Lower lobe of right lung (tissue), 2 donors: ENCODE results near the gene ATPAF2. TPM values are rescaled to one million over a fixed set of nuclear protein-coding genes. Genes with fewer than 3 reads are reported as not detected.

Experiments
- ATAC-seq, 2 donors: fragments of 200-7000 bp; cut with Tn5 transposase; one replicate each; pipeline ENCODE4 v1.9.1; 2020 to 2022; ENCODE audit warnings: mild to moderate bottlenecking in 2 of 2, moderate library complexity in 2 of 2
- DNase-seq: peaks from one replicate; pipeline ENCODE4 v3.0.0-alpha.2; 2020
- H3K27ac ChIP-seq: fragments of 200-600 bp; one replicate; pipeline ENCODE4 v1.8.0; 2022
- H3K27me3 ChIP-seq: fragments of 200-600 bp; one replicate; pipeline ENCODE4 v1.8.0; 2022; ENCODE audit warnings: low read depth
- H3K36me3 ChIP-seq: fragments of 200-600 bp; one replicate; pipeline ENCODE4 v1.8.0; 2022; ENCODE audit warnings: mild to moderate bottlenecking
- H3K4me1 ChIP-seq: fragments of 200-600 bp; one replicate; pipeline ENCODE4 v1.8.0; 2022
- H3K4me3 ChIP-seq: fragments of 200-600 bp; one replicate; pipeline ENCODE4 v1.8.0; 2022; ENCODE audit warnings: mild to moderate bottlenecking
- H3K9me3 ChIP-seq: fragments of 200-600 bp; one replicate; pipeline ENCODE4 v1.8.0; 2022
- intact Hi-C: fragments of 100-400 bp; cut with DNase I; formaldehyde crosslinking; loops from one replicate; pipeline ENCODE4 v1.11.0; 2022
- total RNA-seq: library from RNA; stranded (reverse); fragmentation: NEBNext Ultra II Directional; extraction: Animal tissue kit (Norgen Biotek cat#: 25700); gene quantifications from one replicate; pipeline ENCODE4 v1.2.1, GENCODE V29; 2021
- TF ChIP-seq, protein P1 (sequence below): fragments of 200-600 bp; IDR thresholded peaks from one replicate; pipeline ENCODE4 v1.8.0; 2022; ENCODE audit warnings: antibody characterized with exemption, mild to moderate bottlenecking
- donor health status: DM: no; HTN: yes; CAD: no; lungs with severe emphysema.

The ATPAF2 gene
- total RNA-seq, 1 donor from 2014 or later = 22.9 TPM

DNA sequence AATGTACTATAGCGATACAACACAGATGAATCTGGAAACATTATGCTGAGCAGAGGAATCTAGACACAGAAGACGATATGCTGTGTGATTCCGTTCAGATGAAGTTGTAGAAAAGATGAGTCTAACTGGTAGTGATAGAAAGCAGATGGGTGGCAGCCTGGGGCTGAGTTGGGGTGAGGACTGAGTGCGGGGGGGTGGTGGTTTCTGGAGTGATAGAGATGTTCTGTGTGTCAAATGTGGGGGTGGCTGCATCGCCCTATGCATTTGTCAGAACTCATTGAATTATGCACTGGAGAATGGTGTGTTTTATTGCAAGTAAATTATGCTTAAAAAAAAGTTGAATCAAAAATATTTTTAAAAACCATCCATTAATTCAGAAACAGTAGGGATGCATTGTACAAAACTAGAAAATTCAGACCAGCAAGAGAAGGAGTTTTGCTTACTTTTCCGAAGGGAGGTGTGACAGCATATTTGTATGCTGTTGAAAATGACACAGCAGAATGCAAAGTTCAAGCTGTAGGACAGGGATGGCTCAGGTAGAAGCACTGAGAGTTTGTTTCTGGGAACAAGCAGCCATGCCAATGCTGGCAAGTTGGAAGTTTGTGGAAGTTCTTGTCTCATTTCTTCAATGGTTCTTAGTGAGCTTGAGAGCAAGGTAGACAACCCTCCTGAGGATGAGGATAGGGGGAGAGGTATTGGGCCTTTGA is 35.8 kb upstream of the ATPAF2 start:
- TF ChIP-seq, protein P1, sequence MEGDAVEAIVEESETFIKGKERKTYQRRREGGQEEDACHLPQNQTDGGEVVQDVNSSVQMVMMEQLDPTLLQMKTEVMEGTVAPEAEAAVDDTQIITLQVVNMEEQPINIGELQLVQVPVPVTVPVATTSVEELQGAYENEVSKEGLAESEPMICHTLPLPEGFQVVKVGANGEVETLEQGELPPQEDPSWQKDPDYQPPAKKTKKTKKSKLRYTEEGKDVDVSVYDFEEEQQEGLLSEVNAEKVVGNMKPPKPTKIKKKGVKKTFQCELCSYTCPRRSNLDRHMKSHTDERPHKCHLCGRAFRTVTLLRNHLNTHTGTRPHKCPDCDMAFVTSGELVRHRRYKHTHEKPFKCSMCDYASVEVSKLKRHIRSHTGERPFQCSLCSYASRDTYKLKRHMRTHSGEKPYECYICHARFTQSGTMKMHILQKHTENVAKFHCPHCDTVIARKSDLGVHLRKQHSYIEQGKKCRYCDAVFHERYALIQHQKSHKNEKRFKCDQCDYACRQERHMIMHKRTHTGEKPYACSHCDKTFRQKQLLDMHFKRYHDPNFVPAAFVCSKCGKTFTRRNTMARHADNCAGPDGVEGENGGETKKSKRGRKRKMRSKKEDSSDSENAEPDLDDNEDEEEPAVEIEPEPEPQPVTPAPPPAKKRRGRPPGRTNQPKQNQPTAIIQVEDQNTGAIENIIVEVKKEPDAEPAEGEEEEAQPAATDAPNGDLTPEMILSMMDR = no peak
- Histone ChIP-seq H3K27me3 (peaks cover 7% of the 10 kb centered on the region), H3K9me3 (no peaks in the 10 kb centered on the region), H3K4me3 (no peak overlapping the region), H3K4me1 (no peaks in the 10 kb centered on the region), H3K36me3 (no peaks in the 10 kb centered on the region), H3K27ac (no peak overlapping the region)
- no peak for ATAC-seq
- no peak for DNase-seq
- intact Hi-C loops = no loop called here

DNA sequence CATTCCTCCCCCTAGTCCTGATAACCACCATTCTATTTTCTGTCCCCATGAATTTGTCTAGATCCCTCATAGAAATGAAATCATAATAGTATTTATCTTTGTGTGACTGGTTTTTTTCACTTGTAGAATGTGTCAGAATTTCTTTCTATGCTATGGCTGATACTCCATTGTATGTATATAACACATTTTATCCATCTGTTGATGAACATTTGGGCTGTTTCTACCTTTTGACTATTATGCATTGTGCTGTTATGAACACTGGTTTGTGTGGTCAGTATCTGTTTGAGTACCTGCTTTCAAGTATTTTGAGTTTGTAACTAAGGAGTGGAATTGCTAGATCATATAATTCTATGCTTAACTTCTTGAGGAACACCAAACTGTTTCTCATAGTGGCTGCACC is 32.8 kb upstream of the ATPAF2 start:
- intact Hi-C loops = no loop called here
- Histone ChIP-seq H3K4me3 (no peak overlapping the region), H3K27me3 (no peaks in the 10 kb centered on the region), H3K9me3 (no peaks in the 10 kb centered on the region), H3K4me1 (no peaks in the 10 kb centered on the region), H3K36me3 (peaks cover 4% of the 10 kb centered on the region), H3K27ac (no peak overlapping the region)
- DNase-seq = no peak
- ATAC-seq = no peak
- TF ChIP-seq, protein P1 = no peak

GRCh38 chr17:18070861-18071340 is 31.9 kb upstream of the ATPAF2 start:
- DNase-seq = no peak
- ATAC-seq = no peak
- no peak overlapping the region for H3K27ac ChIP-seq
- peaks cover 10% of the 10 kb centered on the region for H3K36me3 ChIP-seq
- H3K9me3 ChIP-seq = no peaks in the 10 kb centered on the region
- H3K4me1 ChIP-seq = no peaks in the 10 kb centered on the region
- no peaks in the 10 kb centered on the region for H3K27me3 ChIP-seq
- intact Hi-C loops = no loop called here
- TF ChIP-seq, protein P1 = no peak
- H3K4me3 ChIP-seq = no peak overlapping the region

- H3K27me3 ChIP-seq = no peaks in the 10 kb centered on the region
- peaks cover 28% of the 10 kb centered on the region for H3K36me3 ChIP-seq
- TF ChIP-seq, protein P1 = no peak
- H3K9me3 ChIP-seq = no peaks in the 10 kb centered on the region
- ATAC-seq = no peak
- intact Hi-C loops = no loop called here
- H3K4me1 ChIP-seq = no peaks in the 10 kb centered on the region
- no peak for DNase-seq
- no peak overlapping the region for H3K27ac ChIP-seq
- no peak overlapping the region for H3K4me3 ChIP-seq
These were observed 30.1 kb upstream of the ATPAF2 start for GRCh38 chr17:18069101-18069500.

GRCh38 chr17:18066866-18067265 is 27.9 kb upstream of the ATPAF2 start:
- no peak overlapping the region for H3K27ac ChIP-seq
- H3K36me3 ChIP-seq = peaks cover 42% of the 10 kb centered on the region
- TF ChIP-seq, protein P1 = no peak
- H3K4me1 ChIP-seq = no peaks in the 10 kb centered on the region
- DNase-seq = no peak
- ATAC-seq = no peak
- H3K27me3 ChIP-seq = no peaks in the 10 kb centered on the region
- no peaks in the 10 kb centered on the region for H3K9me3 ChIP-seq
- intact Hi-C loops = no loop called here
- no peak overlapping the region for H3K4me3 ChIP-seq
